B cell (primary cell): Measurements from ENCODE around the gene POU6F1. TPM values are rescaled to one million over a fixed set of nuclear protein-coding genes. Genes with fewer than 3 reads are reported as not detected.

Experiments
- ATAC-seq: fragments of 200-7000 bp; cut with Tn5 transposase; one replicate; pipeline ENCODE4 v1.10.0; 2021; ENCODE audit warnings: low read depth, mild to moderate bottlenecking, moderate number of reproducible peaks, moderate library complexity
- CTCF ChIA-PET: fragments of 350-600 bp; sonication (Branson Sonifier 250); formaldehyde crosslinking; loops from one replicate; lab custom pipeline; 2021; ENCODE audit warnings: antibody characterized with exemption, inconsistent platforms; lab: Charles Lee
- POLR2A ChIA-PET: fragments of 350-600 bp; sonication (Branson Sonifier 250); formaldehyde crosslinking; loops from one replicate; lab custom pipeline; 2021; ENCODE audit warnings: antibody characterized with exemption; lab: Charles Lee
- DNase-seq: peaks from one replicate; pipeline ENCODE4 v3.0.0; 2013
- H2AFZ ChIP-seq: 2 replicates; pipeline ENCODE4 v1.6.1; 2012; ENCODE audit warnings: mild to moderate bottlenecking, low read depth, low read length; ENCODE audit not compliant: insufficient read depth, poor library complexity, severe bottlenecking
- H3K27ac ChIP-seq, 2 donors: 1 replicate in 1 of 2; 2 replicates in 1 of 2; pipeline ENCODE4 v1.5.1; 2012 to 2013; ENCODE audit warnings: low read length in 2 of 2, mild to moderate bottlenecking in 2 of 2, moderate library complexity in 1 of 2
- H3K27me3 ChIP-seq, 4 experiments: fragments of 200-600 bp in 1 of 4; sonication (generic) in 1 of 4; replicated peaks in 1 of 4; 1 replicate in 2 of 4; 2 replicates in 2 of 4; pipeline versions ENCODE4 v1.6.1 to v1.7.0; 2013 to 2016; ENCODE audit warnings: low read length in 3 of 4, mild to moderate bottlenecking in 2 of 4, mixed read lengths in 1 of 4, moderate library complexity in 1 of 4; ENCODE audit not compliant: insufficient read depth in 4 of 4, control insufficient read depth in 3 of 4; ENCODE audit errors: control extremely low read depth in 1 of 4
- H3K36me3 ChIP-seq, 2 experiments: replicated peaks in 1 of 2; 1 replicate in 1 of 2; 2 replicates in 1 of 2; pipeline versions ENCODE4 v1.6.1 to v1.7.1; 2013; ENCODE audit warnings: low read length in 1 of 2; ENCODE audit not compliant: insufficient read depth in 2 of 2, control insufficient read depth in 1 of 2; ENCODE audit errors: control extremely low read depth in 1 of 2, extremely low read depth in 1 of 2
- H3K4me1 ChIP-seq, 2 donors: fragments of 200-600 bp in 1 of 2; sonication (generic) in 1 of 2; 1 replicate in 1 of 2; 2 replicates in 1 of 2; pipeline versions ENCODE4 v1.5.1 to v1.6.1; 2013 to 2017; ENCODE audit warnings: low read length in 2 of 2; ENCODE audit not compliant: control insufficient read depth in 2 of 2, insufficient read depth in 2 of 2
- H3K4me2 ChIP-seq: replicated peaks from 2 replicates; pipeline ENCODE3; 2012; ENCODE audit warnings: mild to moderate bottlenecking, low read depth, low read length; ENCODE audit not compliant: poor library complexity, severe bottlenecking
- H3K4me3 ChIP-seq, 5 experiments: fragments of 200-600 bp in 1 of 5; sonication (generic) in 1 of 5; 1 replicate in 3 of 5; 2 replicates in 2 of 5; pipeline versions ENCODE4 v1.5.1 to v1.7.0; 2011 to 2016; ENCODE audit warnings: low read length in 4 of 5, mild to moderate bottlenecking in 4 of 5, low read depth in 2 of 5, control low read depth in 1 of 5, moderate library complexity in 1 of 5; ENCODE audit not compliant: insufficient read depth in 1 of 5; ENCODE audit errors: control extremely low read depth in 1 of 5, extremely low read depth in 1 of 5
- H3K79me2 ChIP-seq: fragments of 200-600 bp; sonication (generic); one replicate; pipeline ENCODE4 v1.6.0; 2016; ENCODE audit warnings: low read length; ENCODE audit not compliant: control insufficient read depth, insufficient read depth
- H3K9ac ChIP-seq: fragments of 200-600 bp; sonication (generic); 2 replicates; pipeline ENCODE4 v1.6.1; 2017; ENCODE audit warnings: mild to moderate bottlenecking, low read length, moderate library complexity
- H3K9me3 ChIP-seq, 3 donors: one replicate each; pipeline versions ENCODE4 v1.6.1 to v1.7.1; 2013; ENCODE audit warnings: low read length in 2 of 3; ENCODE audit not compliant: control insufficient read depth in 2 of 3, insufficient read depth in 1 of 3; ENCODE audit errors: control extremely low read depth in 1 of 3
- H4K20me1 ChIP-seq: 2 replicates; pipeline ENCODE4 v1.6.0; 2012; ENCODE audit warnings: mild to moderate bottlenecking, low read length; ENCODE audit not compliant: insufficient read depth, control insufficient read depth, poor library complexity, severe bottlenecking
- H3K27ac Mint-ChIP-seq: one replicate; pipeline ENCODE4 v1.8.0; 2021; ENCODE audit warnings: mixed read lengths
- H3K27me3 Mint-ChIP-seq: one replicate; pipeline ENCODE4 v1.8.0; 2021; ENCODE audit warnings: mixed read lengths
- H3K4me1 Mint-ChIP-seq: one replicate; pipeline ENCODE4 v1.8.0; 2021; ENCODE audit warnings: mixed read lengths
- H3K4me3 Mint-ChIP-seq: one replicate; pipeline ENCODE4 v1.8.0; 2021; ENCODE audit warnings: mixed read lengths
- H3K9me3 Mint-ChIP-seq: one replicate; pipeline ENCODE4 v1.8.0; 2022; ENCODE audit warnings: mixed read lengths; ENCODE audit not compliant: insufficient read depth
- EZH2 ChIP-seq: IDR thresholded peaks from 2 replicates; pipeline ENCODE4 v1.6.1; 2012; ENCODE audit warnings: borderline replicate concordance, low read depth, mild to moderate bottlenecking, moderate library complexity, low read length; ENCODE audit not compliant: insufficient read depth, poor library complexity, severe bottlenecking
- WGBS: methylation state at CpG from one replicate; pipeline ENCODE4 v1.1.5; 2013; ENCODE audit warnings: missing lambda C conversion rate; ENCODE audit not compliant: insufficient coverage; 5-methylcytosine and 5-hydroxymethylcytosine counted together
- intact Hi-C: fragments of 100-400 bp; cut with micrococcal nuclease; formaldehyde crosslinking; loops from one replicate; pipeline ENCODE4 v1.10.0; 2022
- polyA plus RNA-seq: library from polyadenylated mRNA; depleted of rRNA; stranded (reverse); fragments of >200 nt; gene quantifications from 2 replicates; pipeline ENCODE4 v1.2.3, GENCODE V29; 2012
- total RNA-seq, 2 donors: library from RNA; stranded (reverse); fragments of 120-200 nt in 1 of 2; gene quantifications; 1 replicate in 1 of 2; 2 replicates in 1 of 2; pipeline versions ENCODE4 v1.2.3 to v1.2.4, GENCODE V29; 2013 to 2022
- TF ChIP-seq, protein P1 (sequence below): fragments of 200-600 bp; IDR thresholded peaks from one replicate; pipeline ENCODE4 v1.8.0; 2022; ENCODE audit warnings: antibody characterized with exemption, mild to moderate bottlenecking

The POU6F1 gene
- total and polyA plus RNA-seq, 2 donors (not counting 1 experiment from before 2014, with no cell fraction given): 27.7 to 62.6 TPM

DNA sequence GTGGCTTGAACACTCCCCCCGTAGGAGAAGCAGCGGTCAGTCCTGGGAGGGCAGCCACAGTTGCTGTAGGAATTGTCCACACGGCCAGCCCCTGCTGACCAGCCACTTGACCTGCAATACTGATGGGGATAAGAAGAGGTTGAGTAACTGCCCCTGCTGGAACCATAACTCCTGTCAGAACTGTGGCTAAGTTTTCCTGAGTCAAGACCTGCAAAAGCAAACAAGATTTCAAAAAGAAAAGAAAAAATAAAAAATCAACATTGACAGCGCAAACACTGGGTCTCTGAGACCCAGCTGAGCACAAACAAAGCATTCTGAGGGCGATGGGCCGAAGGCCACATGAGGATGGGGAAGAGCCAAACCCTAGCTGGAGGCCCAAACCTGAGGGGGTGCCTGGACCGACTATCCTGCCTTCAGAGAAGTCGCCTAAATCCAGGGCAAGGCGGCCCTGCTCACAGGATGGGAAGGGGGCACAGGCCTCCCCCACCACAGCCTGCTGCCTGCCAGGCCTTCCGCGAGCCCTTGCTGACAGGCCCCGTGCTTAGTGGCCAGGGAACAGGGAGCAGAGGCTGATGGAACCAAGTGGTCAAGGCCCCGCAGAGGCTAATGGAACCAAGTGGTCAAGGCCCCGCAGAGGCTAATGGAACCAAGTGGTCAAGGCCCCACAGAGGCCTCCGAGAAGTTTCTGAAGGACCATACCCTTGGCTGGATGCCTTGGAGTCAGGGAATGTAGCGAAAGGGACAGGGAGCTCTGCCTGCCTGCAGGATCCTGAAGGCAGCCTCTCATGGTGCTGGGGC lies 19.1 kb downstream of the POU6F1 start:
- WGBS: 97% methylated on average over 15 of the region's 16 CpGs
- H3K4me2 ChIP-seq: no peak overlapping the region
- Mint-ChIP-seq H3K4me3 (no peak overlapping the region), H3K4me1 (no peaks in the 10 kb centered on the region), H3K27ac (no peak overlapping the region), H3K27me3 (no peaks in the 10 kb centered on the region), H3K9me3 (no peaks in the 10 kb centered on the region)
- H3K36me3 ChIP-seq: peaks cover 0 to 3% of the 10 kb centered on the region in 2 experiments
- no peak overlapping the region for H3K27ac ChIP-seq
- no peaks in the 10 kb centered on the region for H4K20me1 ChIP-seq
- ATAC-seq: no peak
- DNase-seq: no peak
- H3K9ac ChIP-seq: no peak overlapping the region
- ChIA-PET CTCF (no interaction called here), POLR2A (interaction anchor here (0.5 kb wide), 1 partner anchor 122 kb away, joined by 3 read pairs; no protein-coding TSS in a partner anchor)
- no peak for TF ChIP-seq EZH2
- TF ChIP-seq, protein P1, sequence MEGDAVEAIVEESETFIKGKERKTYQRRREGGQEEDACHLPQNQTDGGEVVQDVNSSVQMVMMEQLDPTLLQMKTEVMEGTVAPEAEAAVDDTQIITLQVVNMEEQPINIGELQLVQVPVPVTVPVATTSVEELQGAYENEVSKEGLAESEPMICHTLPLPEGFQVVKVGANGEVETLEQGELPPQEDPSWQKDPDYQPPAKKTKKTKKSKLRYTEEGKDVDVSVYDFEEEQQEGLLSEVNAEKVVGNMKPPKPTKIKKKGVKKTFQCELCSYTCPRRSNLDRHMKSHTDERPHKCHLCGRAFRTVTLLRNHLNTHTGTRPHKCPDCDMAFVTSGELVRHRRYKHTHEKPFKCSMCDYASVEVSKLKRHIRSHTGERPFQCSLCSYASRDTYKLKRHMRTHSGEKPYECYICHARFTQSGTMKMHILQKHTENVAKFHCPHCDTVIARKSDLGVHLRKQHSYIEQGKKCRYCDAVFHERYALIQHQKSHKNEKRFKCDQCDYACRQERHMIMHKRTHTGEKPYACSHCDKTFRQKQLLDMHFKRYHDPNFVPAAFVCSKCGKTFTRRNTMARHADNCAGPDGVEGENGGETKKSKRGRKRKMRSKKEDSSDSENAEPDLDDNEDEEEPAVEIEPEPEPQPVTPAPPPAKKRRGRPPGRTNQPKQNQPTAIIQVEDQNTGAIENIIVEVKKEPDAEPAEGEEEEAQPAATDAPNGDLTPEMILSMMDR: no peak
- no peak overlapping the region for H3K4me3 ChIP-seq
- no peaks in the 10 kb centered on the region for H3K79me2 ChIP-seq
- intact Hi-C loops: no loop called here
- H3K4me1 ChIP-seq: no peaks in the 10 kb centered on the region
- no peaks in the 10 kb centered on the region for H3K27me3 ChIP-seq
- H2AFZ ChIP-seq: no peak overlapping the region
- no peaks in the 10 kb centered on the region for H3K9me3 ChIP-seq
